Measurements from ENCODE around the gene RIT2. TPM values are rescaled to one million over a fixed set of nuclear protein-coding genes. Genes with fewer than 3 reads are reported as not detected.

The RIT2 gene
- total and polyA plus RNA-seq, 2 of the 4 experiments (the other 2 are of a cell fraction): not detected

DNA sequence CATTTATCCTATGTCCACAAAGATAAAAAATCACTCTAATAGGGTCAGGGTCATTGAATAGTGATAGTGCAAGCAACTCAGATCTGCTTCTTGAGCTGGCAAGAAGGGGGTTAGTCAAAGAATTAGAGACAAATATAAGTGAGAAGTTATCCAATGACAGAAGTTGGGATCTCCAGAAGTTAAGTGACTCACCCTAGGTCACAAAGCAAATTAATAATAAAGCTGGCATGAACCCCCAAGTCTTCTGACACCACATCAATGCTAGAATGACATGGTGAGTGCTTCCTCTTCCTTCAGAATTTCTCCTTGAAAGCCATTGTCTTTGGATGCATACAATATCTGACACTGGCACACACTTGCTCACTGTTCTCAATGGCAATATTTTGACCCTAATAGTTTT, 343.5 kb downstream of the RIT2 start:
- Histone ChIP-seq H2BK15ac (ENCODE audit: low read depth, low read length) (no peak overlapping the region), H3K9me1 (ENCODE audit: insufficient read depth, low read length) (no peaks in the 10 kb centered on the region), H2BK20ac (ENCODE audit: low read depth, low read length) (no peak overlapping the region), H4K8ac (ENCODE audit: low read depth in 2 of 2, low read length in 2 of 2) (no peak overlapping the region), H2BK120ac (ENCODE audit: low read depth, low read length) (no peak overlapping the region), H3K9me3 (ENCODE audit: control insufficient read depth, insufficient read depth, low read length) (peaks cover 8% of the 10 kb centered on the region), H3K4me3 (ENCODE audit: insufficient read depth, low read depth, low read length) (no peak overlapping the region), H2AFZ (replicated peaks; ENCODE audit: low read length, poor library complexity) (no peak overlapping the region), H3K14ac (replicated peaks; ENCODE audit: low read depth, low read length) (no peak overlapping the region), H3K36me3 (ENCODE audit: control insufficient read depth, insufficient read depth, low read length) (no peaks in the 10 kb centered on the region), H4K20me1 (ENCODE audit: insufficient read depth, low read length) (no peaks in the 10 kb centered on the region), H3K9ac (ENCODE audit: low read depth, low read length) (no peak overlapping the region), H3K23ac (ENCODE audit: low read depth, low read length) (no peak overlapping the region), H2AK5ac (ENCODE audit: low read depth, low read length) (no peak overlapping the region), H3K18ac (ENCODE audit: low read depth, low read length) (no peak overlapping the region), H3K27me3 (ENCODE audit: control insufficient read depth, insufficient read depth, low read length) (no peaks in the 10 kb centered on the region), H3K56ac (ENCODE audit: extremely low read depth, insufficient read depth, low read length) (no peak overlapping the region), H3K4me1 (ENCODE audit: control insufficient read depth, insufficient read depth, low read length) (no peaks in the 10 kb centered on the region), H4K91ac (ENCODE audit: insufficient read depth, low read depth, low read length) (no peak overlapping the region), H3K79me1 (ENCODE audit: low read depth in 1 of 2, low read length in 2 of 2) (no peaks in the 10 kb centered on the region), H3K27ac (ENCODE audit: insufficient read depth, low read length) (no peak overlapping the region), H2AK9ac (replicated peaks; ENCODE audit: low read depth, low read length, poor library complexity) (no peak overlapping the region), H3K4ac (ENCODE audit: low read depth, low read length) (no peak overlapping the region), H4K5ac (ENCODE audit: low read depth, low read length) (no peak overlapping the region), H2BK5ac (ENCODE audit: low read depth, low read length, poor library complexity, severe bottlenecking) (no peak overlapping the region), H3K4me2 (ENCODE audit: low read depth, low read length) (no peak overlapping the region)
- DNase-seq (no peak), ATAC-seq (ENCODE audit: low read depth) (no peak)
- in situ Hi-C loops (cut with MboI; ENCODE audit: low sequenced_read_pairs) (no loop called here), intact Hi-C loops (cut with micrococcal nuclease) (no loop called here), dilution Hi-C loops (cut with HindIII; ENCODE audit: low sequenced_read_pairs, unreplicated experiment) (no loop called here)
- BruUV-seq (replicated peaks): no TSS peak
- CTCF ChIA-PET: no interaction called here
- POLR2A ChIA-PET (ENCODE audit: unreplicated experiment): no interaction called here
- TF ChIP-seq, protein P1, sequence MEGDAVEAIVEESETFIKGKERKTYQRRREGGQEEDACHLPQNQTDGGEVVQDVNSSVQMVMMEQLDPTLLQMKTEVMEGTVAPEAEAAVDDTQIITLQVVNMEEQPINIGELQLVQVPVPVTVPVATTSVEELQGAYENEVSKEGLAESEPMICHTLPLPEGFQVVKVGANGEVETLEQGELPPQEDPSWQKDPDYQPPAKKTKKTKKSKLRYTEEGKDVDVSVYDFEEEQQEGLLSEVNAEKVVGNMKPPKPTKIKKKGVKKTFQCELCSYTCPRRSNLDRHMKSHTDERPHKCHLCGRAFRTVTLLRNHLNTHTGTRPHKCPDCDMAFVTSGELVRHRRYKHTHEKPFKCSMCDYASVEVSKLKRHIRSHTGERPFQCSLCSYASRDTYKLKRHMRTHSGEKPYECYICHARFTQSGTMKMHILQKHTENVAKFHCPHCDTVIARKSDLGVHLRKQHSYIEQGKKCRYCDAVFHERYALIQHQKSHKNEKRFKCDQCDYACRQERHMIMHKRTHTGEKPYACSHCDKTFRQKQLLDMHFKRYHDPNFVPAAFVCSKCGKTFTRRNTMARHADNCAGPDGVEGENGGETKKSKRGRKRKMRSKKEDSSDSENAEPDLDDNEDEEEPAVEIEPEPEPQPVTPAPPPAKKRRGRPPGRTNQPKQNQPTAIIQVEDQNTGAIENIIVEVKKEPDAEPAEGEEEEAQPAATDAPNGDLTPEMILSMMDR (conservative IDR thresholded peaks at IDR 0.05; ENCODE audit: low read depth, low read length): no peak
